Transverse colon (tissue), 4 donors: ENCODE data around the gene RAB30. TPM values are rescaled to one million over a fixed set of nuclear protein-coding genes. Genes with fewer than 3 reads are reported as not detected.

Source experiments
- DNase-seq: peaks from one replicate; pipeline ENCODE4 v3.0.0-alpha.2; 2019
- H3K27ac ChIP-seq, 4 donors: fragments of 200-600 bp; sonication (generic); 2 replicates each; pipeline ENCODE4 v1.5.1; 2016 to 2018; ENCODE audit warnings: inconsistent platforms in 4 of 4
- H3K27me3 ChIP-seq: fragments of 200-600 bp; sonication (generic); 2 replicates; pipeline ENCODE4 v1.5.1; 2017; ENCODE audit warnings: inconsistent platforms
- H3K36me3 ChIP-seq, 4 donors: fragments of 200-600 bp; sonication (generic); 2 replicates each; pipeline ENCODE4 v1.5.1; 2017 to 2019; ENCODE audit warnings: inconsistent platforms in 4 of 4
- H3K4me1 ChIP-seq, 4 donors: fragments of 200-600 bp; sonication (generic); 2 replicates each; pipeline ENCODE4 v1.5.1; 2017 to 2020; ENCODE audit warnings: inconsistent platforms in 4 of 4
- H3K4me3 ChIP-seq, 4 donors: fragments of 200-600 bp; sonication (generic); 1 replicate in 1 of 4; 2 replicates in 3 of 4; pipeline versions ENCODE4 v1.5.1 to v1.6.1; 2017 to 2019; ENCODE audit warnings: inconsistent platforms in 4 of 4
- H3K9me3 ChIP-seq, 2 donors: fragments of 200-600 bp; sonication (generic); 2 replicates each; pipeline ENCODE4 v1.5.1; 2017 to 2019; ENCODE audit warnings: inconsistent platforms in 2 of 2
- EP300 ChIP-seq: sonication (generic); formaldehyde crosslinking; IDR thresholded peaks from one replicate; pipeline ENCODE4 v1.6.1; 2017; ENCODE audit warnings: antibody characterized with exemption, low read depth
- POLR2A ChIP-seq: fragments of 450-650 bp; IDR thresholded peaks from one replicate; pipeline ENCODE4 v1.6.1; 2016; ENCODE audit warnings: antibody characterized with exemption, mild to moderate bottlenecking, moderate library complexity
- POLR2AphosphoS5 ChIP-seq, 3 donors: sonication (generic); formaldehyde crosslinking; IDR thresholded peaks; one replicate each; pipeline ENCODE4 v1.6.1; 2016; ENCODE audit warnings: antibody characterized with exemption in 3 of 3
- WGBS, 2 donors: methylation state at CpG; one replicate each; pipeline ENCODE4 v1.1.5; 2018; ENCODE audit warnings: low coverage in 1 of 2; 5-methylcytosine and 5-hydroxymethylcytosine counted together
- in situ Hi-C, 4 donors: fragments of 200-750 bp; cut with MboI; loops; one replicate each; pipeline versions ENCODE4 v1.15.0 to v1.15.1; 2017; ENCODE audit warnings: low sequenced_read_pairs in 3 of 4, low pct_ligation_motif_present in 1 of 4, low pct_unique_long_range_greater_than_20kb in 1 of 4
- intact Hi-C: fragments of 100-400 bp; cut with DNase I; formaldehyde crosslinking; loops from one replicate; pipeline ENCODE4 v1.15.1; 2023; ENCODE audit warnings: low total_unique reads
- total RNA-seq, 4 donors: library from RNA; depleted of rRNA; stranded (reverse); fragments of >200 nt; gene quantifications; one replicate each; pipeline ENCODE4 v1.1.0, GENCODE V29; 2016
- TF ChIP-seq, protein P1 (sequence below), 5 experiments: fragments of 200-600 bp in 3 of 5; fragments of 450-650 bp in 2 of 5; sonication (generic) in 3 of 5; IDR thresholded peaks; 1 replicate in 2 of 5; 2 replicates in 3 of 5; pipeline ENCODE4 v1.5.1; 2016 to 2017; ENCODE audit warnings: antibody characterized with exemption in 5 of 5, inconsistent platforms in 3 of 5, mild to moderate bottlenecking in 2 of 5, moderate library complexity in 1 of 5

Gene RAB30
- total RNA-seq, 4 donors from 2014 or later, result 2.2 to 29.9 (median 14.5) TPM

DNA sequence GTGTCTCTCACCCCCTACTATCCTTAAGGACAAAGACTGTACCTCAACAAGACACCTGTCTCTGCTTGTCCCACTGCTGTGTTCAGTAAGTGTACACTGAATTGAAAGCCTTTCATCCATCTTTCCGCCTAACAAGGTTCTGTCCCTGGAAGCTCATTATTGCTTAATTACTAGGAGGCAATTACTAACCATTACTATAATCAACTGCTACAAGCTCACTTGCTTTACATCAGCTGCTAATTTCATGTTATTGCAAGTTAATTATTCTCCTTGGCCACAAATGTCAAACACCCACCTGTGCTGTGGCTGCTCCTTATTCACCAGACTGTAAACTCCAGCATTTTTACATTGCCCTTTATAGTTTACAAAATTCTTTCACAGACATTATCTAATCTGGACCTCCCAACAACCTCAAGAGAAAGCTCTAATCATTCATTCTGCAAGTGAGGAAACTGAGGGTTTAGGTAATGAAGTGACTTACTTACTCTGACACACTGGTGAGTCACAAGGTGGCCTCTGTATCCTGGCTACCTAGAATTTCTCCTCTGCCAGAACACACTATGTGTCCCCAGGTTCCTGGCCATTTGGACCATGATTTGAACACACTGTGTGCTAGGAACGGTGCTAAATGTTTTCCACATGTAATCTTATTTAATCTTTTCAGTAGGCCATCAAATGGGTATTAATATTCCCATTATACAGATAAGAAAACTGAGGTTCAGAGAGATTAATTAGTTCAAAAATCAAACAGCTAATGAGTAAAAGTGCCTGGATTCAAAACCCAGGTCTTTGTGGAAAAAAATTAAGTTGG, 66.7 kb downstream of the RAB30 start:
- in situ Hi-C loops, result no loop called here
- no peaks in the 10 kb centered on the region for H3K27me3 ChIP-seq
- 90% methylated on average over 2 of the region's 2 CpGs; no CpG with 5 or more reads in 1 of the 2 donors for WGBS, 2 donors

DNA sequence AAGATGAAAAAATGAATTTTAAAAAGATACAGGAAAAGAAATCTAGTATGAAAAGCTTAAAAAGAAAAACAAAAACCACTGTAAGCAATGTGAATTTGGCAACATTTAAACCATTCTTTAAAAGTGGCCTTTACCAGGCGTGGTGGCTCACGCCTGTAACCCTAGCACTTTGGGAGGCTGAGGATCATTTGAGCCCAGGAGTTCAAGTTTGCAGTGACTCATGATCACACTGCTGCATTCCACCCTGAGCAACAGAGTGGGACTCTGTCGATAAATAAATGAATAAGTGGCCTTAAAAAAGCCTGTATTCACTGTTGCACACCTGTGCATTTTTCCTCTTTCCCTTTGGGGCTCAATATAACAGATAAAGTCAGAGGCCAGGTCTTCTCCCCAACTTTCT, 69.2 kb downstream of the RAB30 start:
- intact Hi-C loops, result no loop called here
- no peak overlapping the region for H3K27ac ChIP-seq
- 98 to 100% methylated on average over 3 of the region's 3 CpGs for WGBS, 2 donors
- no peak for DNase-seq
- in situ Hi-C loops, result no loop called here
- TF ChIP-seq, protein P1, sequence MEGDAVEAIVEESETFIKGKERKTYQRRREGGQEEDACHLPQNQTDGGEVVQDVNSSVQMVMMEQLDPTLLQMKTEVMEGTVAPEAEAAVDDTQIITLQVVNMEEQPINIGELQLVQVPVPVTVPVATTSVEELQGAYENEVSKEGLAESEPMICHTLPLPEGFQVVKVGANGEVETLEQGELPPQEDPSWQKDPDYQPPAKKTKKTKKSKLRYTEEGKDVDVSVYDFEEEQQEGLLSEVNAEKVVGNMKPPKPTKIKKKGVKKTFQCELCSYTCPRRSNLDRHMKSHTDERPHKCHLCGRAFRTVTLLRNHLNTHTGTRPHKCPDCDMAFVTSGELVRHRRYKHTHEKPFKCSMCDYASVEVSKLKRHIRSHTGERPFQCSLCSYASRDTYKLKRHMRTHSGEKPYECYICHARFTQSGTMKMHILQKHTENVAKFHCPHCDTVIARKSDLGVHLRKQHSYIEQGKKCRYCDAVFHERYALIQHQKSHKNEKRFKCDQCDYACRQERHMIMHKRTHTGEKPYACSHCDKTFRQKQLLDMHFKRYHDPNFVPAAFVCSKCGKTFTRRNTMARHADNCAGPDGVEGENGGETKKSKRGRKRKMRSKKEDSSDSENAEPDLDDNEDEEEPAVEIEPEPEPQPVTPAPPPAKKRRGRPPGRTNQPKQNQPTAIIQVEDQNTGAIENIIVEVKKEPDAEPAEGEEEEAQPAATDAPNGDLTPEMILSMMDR (IDR thresholded peaks at IDR 0.05), result no peak
- TF ChIP-seq EP300 (no peak), POLR2AphosphoS5 (IDR thresholded peaks at IDR 0.05) (no peak), POLR2A (no peak)
- H3K4me3 ChIP-seq, result no peak overlapping the region
- H3K27me3 ChIP-seq, result no peaks in the 10 kb centered on the region
- no peaks in the 10 kb centered on the region for H3K9me3 ChIP-seq
- no peaks in the 10 kb centered on the region for H3K36me3 ChIP-seq
- H3K4me1 ChIP-seq, result peaks cover 5 to 33% (median 10%) of the 10 kb centered on the region in 4 donors

More for the DNA sequence above, 66.7 kb downstream of the RAB30 start:
- no peak for TF ChIP-seq POLR2A
- TF ChIP-seq EP300, result no peak
- TF ChIP-seq, protein P1 (IDR thresholded peaks at IDR 0.05), result no peak
- no peak for TF ChIP-seq POLR2AphosphoS5 (IDR thresholded peaks at IDR 0.05)
- Histone ChIP-seq H3K36me3 (no peaks in the 10 kb centered on the region), H3K27ac (no peak overlapping the region), H3K4me3 (no peak overlapping the region), H3K9me3 (no peaks in the 10 kb centered on the region), H3K4me1 (peaks cover 7 to 25% (median 11%) of the 10 kb centered on the region in 4 donors)
- intact Hi-C loops, result no loop called here
- no peak for DNase-seq

DNA sequence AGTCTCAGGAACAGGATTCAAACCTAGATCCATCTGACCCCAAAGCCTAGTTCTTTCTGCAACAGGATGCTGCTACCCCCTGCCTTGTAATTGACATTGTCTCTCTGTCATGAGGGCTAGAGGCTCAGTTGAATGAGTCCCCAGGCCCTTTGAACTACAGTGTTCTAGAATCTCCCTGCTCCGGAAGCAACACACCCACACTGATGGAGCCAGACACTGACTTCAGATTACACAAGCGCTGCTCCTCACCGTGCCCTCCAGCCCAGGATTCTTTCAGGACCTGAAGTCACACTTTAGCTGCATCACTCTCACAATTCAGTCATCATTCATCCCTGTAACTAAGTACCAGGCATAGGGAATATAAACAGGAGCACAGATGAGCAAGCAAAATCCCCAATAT, 69.6 kb downstream of the RAB30 start:
- no peak overlapping the region for H3K27ac ChIP-seq
- TF ChIP-seq POLR2A (no peak), EP300 (no peak), POLR2AphosphoS5 (IDR thresholded peaks at IDR 0.05) (no peak)
- TF ChIP-seq, protein P1 (IDR thresholded peaks at IDR 0.05), result no peak
- WGBS, 2 donors, result 79% methylated on average over 3 of the region's 3 CpGs; no CpG with 5 or more reads in 1 of the 2 donors
- no peak for DNase-seq
- no peaks in the 10 kb centered on the region for H3K27me3 ChIP-seq
- no peak overlapping the region for H3K4me3 ChIP-seq
- H3K9me3 ChIP-seq, result no peaks in the 10 kb centered on the region
- no peaks in the 10 kb centered on the region for H3K36me3 ChIP-seq
- in situ Hi-C loops (no loop called here), intact Hi-C loops (no loop called here)
- H3K4me1 ChIP-seq, result peaks cover under 1 to 29% (median 10%) of the 10 kb centered on the region in 4 donors

DNA sequence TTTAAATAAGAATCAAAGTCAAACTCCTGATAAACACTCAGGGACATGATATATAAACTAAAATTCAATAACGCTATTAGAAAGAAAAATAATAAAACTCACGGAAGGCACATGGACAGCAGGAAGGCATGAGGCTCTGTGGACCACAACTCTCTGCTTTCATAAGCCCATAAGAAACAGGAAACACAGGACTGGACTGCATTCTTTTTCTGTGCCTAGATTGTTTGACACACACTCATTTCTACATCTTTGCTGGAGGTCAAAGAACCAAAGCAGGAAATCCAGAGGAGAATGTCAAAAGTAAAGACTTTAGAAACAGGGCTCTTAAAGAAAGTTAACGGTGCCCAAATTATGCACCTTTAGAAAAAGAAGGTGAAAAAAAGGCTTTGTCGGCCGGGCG, 71.3 kb downstream of the RAB30 start:
- H3K9me3 ChIP-seq, result no peaks in the 10 kb centered on the region
- H3K27me3 ChIP-seq, result no peaks in the 10 kb centered on the region
- intact Hi-C loops (no loop called here), in situ Hi-C loops (no loop called here)
- no peak for DNase-seq
- WGBS, 2 donors, result 96 to 97% methylated on average over 4 to 6 of the region's 6 CpGs
- no peaks in the 10 kb centered on the region for H3K36me3 ChIP-seq
- H3K4me3 ChIP-seq, result no peak overlapping the region
- TF ChIP-seq POLR2AphosphoS5 (IDR thresholded peaks at IDR 0.05) (no peak), EP300 (no peak), POLR2A (no peak)
- TF ChIP-seq, protein P1 (IDR thresholded peaks at IDR 0.05), result no peak
- no peak overlapping the region for H3K27ac ChIP-seq
- H3K4me1 ChIP-seq, result peaks cover 4 to 37% (median 22%) of the 10 kb centered on the region in 4 donors
